B cell (primary cell): Measurements from ENCODE around the gene SLC43A2. TPM values are rescaled to one million over a fixed set of nuclear protein-coding genes. Genes with fewer than 3 reads are reported as not detected.

Source experiments
- ATAC-seq: fragments of 200-7000 bp; cut with Tn5 transposase; one replicate; pipeline ENCODE4 v1.10.0; 2021; ENCODE audit warnings: low read depth, mild to moderate bottlenecking, moderate number of reproducible peaks, moderate library complexity
- CTCF ChIA-PET: fragments of 350-600 bp; sonication (Branson Sonifier 250); formaldehyde crosslinking; loops from one replicate; lab custom pipeline; 2021; ENCODE audit warnings: antibody characterized with exemption, inconsistent platforms; lab: Charles Lee
- POLR2A ChIA-PET: fragments of 350-600 bp; sonication (Branson Sonifier 250); formaldehyde crosslinking; loops from one replicate; lab custom pipeline; 2021; ENCODE audit warnings: antibody characterized with exemption; lab: Charles Lee
- DNase-seq: peaks from one replicate; pipeline ENCODE4 v3.0.0; 2013
- H2AFZ ChIP-seq: 2 replicates; pipeline ENCODE4 v1.6.1; 2012; ENCODE audit warnings: mild to moderate bottlenecking, low read depth, low read length; ENCODE audit not compliant: insufficient read depth, poor library complexity, severe bottlenecking
- H3K27ac ChIP-seq, 2 donors: 1 replicate in 1 of 2; 2 replicates in 1 of 2; pipeline ENCODE4 v1.5.1; 2012 to 2013; ENCODE audit warnings: low read length in 2 of 2, mild to moderate bottlenecking in 2 of 2, moderate library complexity in 1 of 2
- H3K27me3 ChIP-seq, 4 experiments: fragments of 200-600 bp in 1 of 4; sonication (generic) in 1 of 4; replicated peaks in 1 of 4; 1 replicate in 2 of 4; 2 replicates in 2 of 4; pipeline versions ENCODE4 v1.6.1 to v1.7.0; 2013 to 2016; ENCODE audit warnings: low read length in 3 of 4, mild to moderate bottlenecking in 2 of 4, mixed read lengths in 1 of 4, moderate library complexity in 1 of 4; ENCODE audit not compliant: insufficient read depth in 4 of 4, control insufficient read depth in 3 of 4; ENCODE audit errors: control extremely low read depth in 1 of 4
- H3K36me3 ChIP-seq, 2 experiments: replicated peaks in 1 of 2; 1 replicate in 1 of 2; 2 replicates in 1 of 2; pipeline versions ENCODE4 v1.6.1 to v1.7.1; 2013; ENCODE audit warnings: low read length in 1 of 2; ENCODE audit not compliant: insufficient read depth in 2 of 2, control insufficient read depth in 1 of 2; ENCODE audit errors: control extremely low read depth in 1 of 2, extremely low read depth in 1 of 2
- H3K4me1 ChIP-seq, 2 donors: fragments of 200-600 bp in 1 of 2; sonication (generic) in 1 of 2; 1 replicate in 1 of 2; 2 replicates in 1 of 2; pipeline versions ENCODE4 v1.5.1 to v1.6.1; 2013 to 2017; ENCODE audit warnings: low read length in 2 of 2; ENCODE audit not compliant: control insufficient read depth in 2 of 2, insufficient read depth in 2 of 2
- H3K4me2 ChIP-seq: replicated peaks from 2 replicates; pipeline ENCODE3; 2012; ENCODE audit warnings: mild to moderate bottlenecking, low read depth, low read length; ENCODE audit not compliant: poor library complexity, severe bottlenecking
- H3K4me3 ChIP-seq, 5 experiments: fragments of 200-600 bp in 1 of 5; sonication (generic) in 1 of 5; 1 replicate in 3 of 5; 2 replicates in 2 of 5; pipeline versions ENCODE4 v1.5.1 to v1.7.0; 2011 to 2016; ENCODE audit warnings: low read length in 4 of 5, mild to moderate bottlenecking in 4 of 5, low read depth in 2 of 5, control low read depth in 1 of 5, moderate library complexity in 1 of 5; ENCODE audit not compliant: insufficient read depth in 1 of 5; ENCODE audit errors: control extremely low read depth in 1 of 5, extremely low read depth in 1 of 5
- H3K79me2 ChIP-seq: fragments of 200-600 bp; sonication (generic); one replicate; pipeline ENCODE4 v1.6.0; 2016; ENCODE audit warnings: low read length; ENCODE audit not compliant: control insufficient read depth, insufficient read depth
- H3K9ac ChIP-seq: fragments of 200-600 bp; sonication (generic); 2 replicates; pipeline ENCODE4 v1.6.1; 2017; ENCODE audit warnings: mild to moderate bottlenecking, low read length, moderate library complexity
- H3K9me3 ChIP-seq, 3 donors: one replicate each; pipeline versions ENCODE4 v1.6.1 to v1.7.1; 2013; ENCODE audit warnings: low read length in 2 of 3; ENCODE audit not compliant: control insufficient read depth in 2 of 3, insufficient read depth in 1 of 3; ENCODE audit errors: control extremely low read depth in 1 of 3
- H4K20me1 ChIP-seq: 2 replicates; pipeline ENCODE4 v1.6.0; 2012; ENCODE audit warnings: mild to moderate bottlenecking, low read length; ENCODE audit not compliant: insufficient read depth, control insufficient read depth, poor library complexity, severe bottlenecking
- H3K27ac Mint-ChIP-seq: one replicate; pipeline ENCODE4 v1.8.0; 2021; ENCODE audit warnings: mixed read lengths
- H3K27me3 Mint-ChIP-seq: one replicate; pipeline ENCODE4 v1.8.0; 2021; ENCODE audit warnings: mixed read lengths
- H3K4me1 Mint-ChIP-seq: one replicate; pipeline ENCODE4 v1.8.0; 2021; ENCODE audit warnings: mixed read lengths
- H3K4me3 Mint-ChIP-seq: one replicate; pipeline ENCODE4 v1.8.0; 2021; ENCODE audit warnings: mixed read lengths
- H3K9me3 Mint-ChIP-seq: one replicate; pipeline ENCODE4 v1.8.0; 2022; ENCODE audit warnings: mixed read lengths; ENCODE audit not compliant: insufficient read depth
- CTCF ChIP-seq: fragments of 200-600 bp; IDR thresholded peaks from one replicate; pipeline ENCODE4 v1.8.0; 2022; ENCODE audit warnings: antibody characterized with exemption, mild to moderate bottlenecking
- EZH2 ChIP-seq: IDR thresholded peaks from 2 replicates; pipeline ENCODE4 v1.6.1; 2012; ENCODE audit warnings: borderline replicate concordance, low read depth, mild to moderate bottlenecking, moderate library complexity, low read length; ENCODE audit not compliant: insufficient read depth, poor library complexity, severe bottlenecking
- WGBS: methylation state at CpG from one replicate; pipeline ENCODE4 v1.1.5; 2013; ENCODE audit warnings: missing lambda C conversion rate; ENCODE audit not compliant: insufficient coverage; 5-methylcytosine and 5-hydroxymethylcytosine counted together
- intact Hi-C: fragments of 100-400 bp; cut with micrococcal nuclease; formaldehyde crosslinking; loops from one replicate; pipeline ENCODE4 v1.10.0; 2022
- polyA plus RNA-seq: library from polyadenylated mRNA; depleted of rRNA; stranded (reverse); fragments of >200 nt; gene quantifications from 2 replicates; pipeline ENCODE4 v1.2.3, GENCODE V29; 2012
- total RNA-seq, 2 donors: library from RNA; stranded (reverse); fragments of 120-200 nt in 1 of 2; gene quantifications; 1 replicate in 1 of 2; 2 replicates in 1 of 2; pipeline versions ENCODE4 v1.2.3 to v1.2.4, GENCODE V29; 2013 to 2022

The SLC43A2 gene
- total and polyA plus RNA-seq, 2 donors (not counting 1 experiment from before 2014, with no cell fraction given) = 26.2 to 204 TPM

GRCh38 chr17:1638624-1639300 is 10.1 kb upstream of the SLC43A2 start:
- Mint-ChIP-seq H3K27ac (peak overlapping the region; percentile 50), H3K27me3 (no peaks in the 10 kb centered on the region), H3K4me3 (no peak overlapping the region), H3K9me3 (no peaks in the 10 kb centered on the region), H3K4me1 (peaks cover 1% of the 10 kb centered on the region)
- no peak overlapping the region for H3K27ac ChIP-seq
- 86% methylated on average over 16 of the region's 19 CpGs for WGBS
- H3K27me3 ChIP-seq = peaks cover 0 to under 1% (median 0%) of the 10 kb centered on the region in 4 experiments
- ChIA-PET CTCF (interaction anchor here (3.1 kb wide), 1 partner anchor 9 kb away, joined by 16 read pairs; the partner anchor contains the start of gene SLC43A2), POLR2A (interaction anchor here (3.7 kb wide), 1 partner anchor 9 kb away, joined by 14 read pairs; the partner anchor contains the start of gene SLC43A2)
- peaks cover 0 to 5% (median 0%) of the 10 kb centered on the region in 3 donors for H3K9me3 ChIP-seq
- H3K9ac ChIP-seq = no peak overlapping the region
- TF ChIP-seq CTCF (no peak), EZH2 (no peak)
- H3K4me2 ChIP-seq = no peak overlapping the region
- no peak overlapping the region for H3K4me3 ChIP-seq
- H3K4me1 ChIP-seq = peaks cover under 1 to 2% of the 10 kb centered on the region in 2 donors
- intact Hi-C loops = no loop called here
- no peak for DNase-seq
- H3K79me2 ChIP-seq = no peaks in the 10 kb centered on the region
- no peak for ATAC-seq
- H2AFZ ChIP-seq = no peak overlapping the region
- no peaks in the 10 kb centered on the region for H3K36me3 ChIP-seq
- H4K20me1 ChIP-seq = no peaks in the 10 kb centered on the region

- H3K4me2 ChIP-seq = no peak overlapping the region
- no peak overlapping the region for H3K27ac Mint-ChIP-seq
Observed at GRCh38 chr17:1638171-1638590, 9.5 kb upstream of the SLC43A2 start.

More at GRCh38 chr17:1638171-1638590, 9.5 kb upstream of the SLC43A2 start:
- ChIA-PET POLR2A (interaction anchor here (3.7 kb wide), 1 partner anchor 9 kb away, joined by 14 read pairs; the partner anchor contains the start of gene SLC43A2), CTCF (no interaction called here)
- Histone ChIP-seq H4K20me1 (no peaks in the 10 kb centered on the region), H3K9me3 (peaks cover 0 to 5% (median 0%) of the 10 kb centered on the region in 3 donors), H3K79me2 (no peaks in the 10 kb centered on the region), H3K36me3 (no peaks in the 10 kb centered on the region), H3K9ac (no peak overlapping the region), H3K4me3 (no peak overlapping the region), H3K27ac (no peak overlapping the region), H2AFZ (no peak overlapping the region), H3K27me3 (no peaks in the 10 kb centered on the region), H3K4me1 (no peaks in the 10 kb centered on the region)
- DNase-seq (no peak), ATAC-seq (no peak)
- no peak overlapping the region for H3K4me3 Mint-ChIP-seq
- H3K27me3 Mint-ChIP-seq = no peaks in the 10 kb centered on the region
- no peaks in the 10 kb centered on the region for H3K9me3 Mint-ChIP-seq
- H3K4me1 Mint-ChIP-seq = peaks cover 1% of the 10 kb centered on the region
- TF ChIP-seq EZH2 = no peak
- no peak for TF ChIP-seq CTCF
- WGBS = 83% methylated on average over 17 of the region's 17 CpGs
- intact Hi-C loops = no loop called here
